IMR-90 (cell line): ENCODE results near the gene TCF7.
"Not testable (repeated sequence)": the region's sequence is repeated elsewhere in the genome, so short reads cannot be mapped to it uniquely, and the experiment has no call there.

Experiments used
- BHLHE40 ChIP-seq: fragments of 150-350 bp; IDR thresholded peaks from 2 replicates; pipeline ENCODE4 v1.6.1; 2016; ENCODE audit warnings: mild to moderate bottlenecking, low read depth, low read length
- CEBPB ChIP-seq: IDR thresholded peaks from 2 replicates; pipeline ENCODE4 v1.6.1; 2012; ENCODE audit warnings: low read depth, low read length, improper control_type of control experiment
- CHD1 ChIP-seq: IDR thresholded peaks from 2 replicates; pipeline ENCODE4 v1.6.1; 2012; ENCODE audit warnings: low read depth, low read length, improper control_type of control experiment
- CTCF ChIP-seq: conservative IDR thresholded peaks from 2 replicates; pipeline ENCODE4 v1.5.1; 2012; ENCODE audit warnings: mild to moderate bottlenecking, low read depth, low read length, improper control_type of control experiment
- ELK1 ChIP-seq: fragments of 150-350 bp; IDR thresholded peaks from 2 replicates; pipeline ENCODE4 v1.6.1; 2016; ENCODE audit warnings: low read depth, mild to moderate bottlenecking, low read length, moderate library complexity, borderline replicate concordance
- FOS ChIP-seq: fragments of 150-350 bp; IDR thresholded peaks from 2 replicates; pipeline ENCODE4 v1.6.1; 2016; ENCODE audit warnings: low read depth, low read length
- MAZ ChIP-seq: IDR thresholded peaks from 2 replicates; pipeline ENCODE4 v1.6.1; 2012; ENCODE audit warnings: low read depth, mild to moderate bottlenecking, low read length, improper control_type of control experiment, moderate library complexity, borderline replicate concordance
- MXI1 ChIP-seq: IDR thresholded peaks from 2 replicates; pipeline ENCODE4 v1.6.1; 2012; ENCODE audit warnings: low read depth, mild to moderate bottlenecking, low read length, moderate library complexity, borderline replicate concordance
- POLR2A ChIP-seq: IDR thresholded peaks from 2 replicates; pipeline ENCODE4 v1.6.1; 2012; ENCODE audit warnings: mild to moderate bottlenecking, low read depth, low read length
- RAD21 ChIP-seq: IDR thresholded peaks from 2 replicates; pipeline ENCODE4 v1.6.1; 2012; ENCODE audit warnings: low read length, improper control_type of control experiment
- RCOR1 ChIP-seq: IDR thresholded peaks from 2 replicates; pipeline ENCODE4 v1.6.1; 2012; ENCODE audit warnings: mild to moderate bottlenecking, low read length, improper control_type of control experiment; ENCODE audit not compliant: insufficient replicate concordance
- RFX5 ChIP-seq: IDR thresholded peaks from 2 replicates; pipeline ENCODE4 v1.8.0; 2012; ENCODE audit warnings: low read depth, mild to moderate bottlenecking, low read length, moderate library complexity
- SMC3 ChIP-seq: fragments of 150-350 bp; IDR thresholded peaks from 2 replicates; pipeline ENCODE4 v1.6.1; 2016; ENCODE audit warnings: low read depth, mild to moderate bottlenecking, antibody characterized with exemption, low read length, moderate library complexity
- USF2 ChIP-seq: fragments of 150-350 bp; IDR thresholded peaks from 2 replicates; pipeline ENCODE4 v1.6.1; 2017; ENCODE audit warnings: mild to moderate bottlenecking, antibody characterized with exemption, low read length, low read depth

- not testable (repeated sequence) for TF ChIP-seq CTCF, POLR2A, RFX5, ELK1, CHD1, MXI1, MAZ, CEBPB, RAD21, BHLHE40, USF2, SMC3, FOS, RCOR1
These were observed 37.8 kb downstream of the TCF7 start for GRCh38 chr5:134152173-134152832.
